ENCODE results near the gene RRP9. TPM values are rescaled to one million over a fixed set of nuclear protein-coding genes. Genes with fewer than 3 reads are reported as not detected.

Gene RRP9
- total and polyA plus RNA-seq, 2 donors (not counting 3 experiments of a cell fraction or from before 2014, with no cell fraction given), result 26.0 to 30.1 TPM

DNA sequence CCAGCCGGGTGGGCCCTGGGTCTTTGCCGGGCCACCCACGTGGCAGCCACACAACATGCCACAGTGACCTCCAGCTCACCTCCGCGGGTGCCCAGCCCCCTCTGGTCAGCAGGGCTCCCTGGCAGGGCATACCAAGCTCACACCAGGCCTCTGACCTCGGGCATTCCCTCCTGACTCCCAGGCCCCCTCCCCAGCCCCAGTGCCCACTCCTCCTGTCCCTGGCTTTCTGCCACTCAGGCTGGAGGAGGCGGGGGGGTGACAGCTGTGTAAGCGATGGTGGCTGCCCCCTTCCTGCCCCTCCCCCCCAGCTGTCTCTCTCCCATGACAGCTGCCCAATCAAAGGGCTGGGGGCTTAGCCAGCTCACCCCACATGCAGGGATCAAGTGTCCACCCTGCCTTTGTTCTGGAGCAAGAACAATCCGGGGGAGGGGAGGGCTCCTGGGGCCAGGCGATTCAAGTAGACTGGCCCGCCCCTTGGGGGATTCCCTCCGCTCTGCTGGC lies 22.3 kb upstream of the RRP9 start:
- Histone ChIP-seq H2AFZ (ENCODE audit: low read depth, low read length) (no peak overlapping the region), H3K9me3 (replicated peaks; ENCODE audit: control insufficient read depth, insufficient read depth, low read length) (no peaks in the 10 kb centered on the region), H3K36me3 (ENCODE audit: control insufficient read depth in 2 of 2, extremely low read depth in 1 of 2, insufficient read depth in 2 of 2, low read length in 2 of 2) (peaks cover 0 to 2% of the 10 kb centered on the region in 2 experiments), H3K27ac (ENCODE audit: insufficient read depth, low read depth, low read length) (no peak overlapping the region), H3K4me1 (ENCODE audit: control insufficient read depth, extremely low read depth, insufficient read depth, low read length) (peaks cover 4% of the 10 kb centered on the region), H3K79me2 (ENCODE audit: control insufficient read depth, insufficient read depth, low read length) (no peaks in the 10 kb centered on the region), H3K9ac (replicated peaks; ENCODE audit: extremely low read depth, insufficient read depth, low read length) (no peak overlapping the region), H4K20me1 (replicated peaks; ENCODE audit: control insufficient read depth, extremely low read depth, insufficient read depth, low read length) (no peaks in the 10 kb centered on the region), H3K4me3 (replicated peaks in 1 of 3; ENCODE audit: insufficient read depth in 1 of 3, low read depth in 1 of 3, low read length in 3 of 3) (no peak overlapping the region), H3K9me1 (replicated peaks; ENCODE audit: control insufficient read depth, extremely low read depth, insufficient read depth, low read length) (no peaks in the 10 kb centered on the region), H3K27me3 (ENCODE audit: control insufficient read depth in 2 of 2, insufficient read depth in 2 of 2, low read length in 2 of 2) (no peaks in the 10 kb centered on the region), H3K4me2 (ENCODE audit: insufficient read depth, low read length) (no peak overlapping the region)
- TF ChIP-seq GATA2 (IDR thresholded peaks at IDR 0.05; ENCODE audit: insufficient read depth, insufficient read length, low read depth, low read length) (no peak), JUN (IDR thresholded peaks at IDR 0.05; ENCODE audit: borderline replicate concordance, insufficient read depth, insufficient read length, low read depth) (no peak), POLR2A (IDR thresholded peaks at IDR 0.05; ENCODE audit: low read depth, low read length) (no peak), POLR2AphosphoS5 (IDR thresholded peaks at IDR 0.05; ENCODE audit: insufficient read depth, low read depth, low read length) (no peak), FOS (IDR thresholded peaks at IDR 0.05; ENCODE audit: borderline replicate concordance, insufficient read depth, low read length) (no peak), MYC (IDR thresholded peaks at IDR 0.05; ENCODE audit: low read depth, low read length) (no peak), EZH2 (IDR thresholded peaks at IDR 0.05; ENCODE audit: borderline replicate concordance, low read depth, low read length, severe bottlenecking) (no peak)
- TF ChIP-seq, protein P1, sequence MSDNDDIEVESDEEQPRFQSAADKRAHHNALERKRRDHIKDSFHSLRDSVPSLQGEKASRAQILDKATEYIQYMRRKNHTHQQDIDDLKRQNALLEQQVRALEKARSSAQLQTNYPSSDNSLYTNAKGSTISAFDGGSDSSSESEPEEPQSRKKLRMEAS (IDR thresholded peaks at IDR 0.05; ENCODE audit: insufficient read depth, insufficient read length), result no peak
- TF ChIP-seq, protein P2, sequence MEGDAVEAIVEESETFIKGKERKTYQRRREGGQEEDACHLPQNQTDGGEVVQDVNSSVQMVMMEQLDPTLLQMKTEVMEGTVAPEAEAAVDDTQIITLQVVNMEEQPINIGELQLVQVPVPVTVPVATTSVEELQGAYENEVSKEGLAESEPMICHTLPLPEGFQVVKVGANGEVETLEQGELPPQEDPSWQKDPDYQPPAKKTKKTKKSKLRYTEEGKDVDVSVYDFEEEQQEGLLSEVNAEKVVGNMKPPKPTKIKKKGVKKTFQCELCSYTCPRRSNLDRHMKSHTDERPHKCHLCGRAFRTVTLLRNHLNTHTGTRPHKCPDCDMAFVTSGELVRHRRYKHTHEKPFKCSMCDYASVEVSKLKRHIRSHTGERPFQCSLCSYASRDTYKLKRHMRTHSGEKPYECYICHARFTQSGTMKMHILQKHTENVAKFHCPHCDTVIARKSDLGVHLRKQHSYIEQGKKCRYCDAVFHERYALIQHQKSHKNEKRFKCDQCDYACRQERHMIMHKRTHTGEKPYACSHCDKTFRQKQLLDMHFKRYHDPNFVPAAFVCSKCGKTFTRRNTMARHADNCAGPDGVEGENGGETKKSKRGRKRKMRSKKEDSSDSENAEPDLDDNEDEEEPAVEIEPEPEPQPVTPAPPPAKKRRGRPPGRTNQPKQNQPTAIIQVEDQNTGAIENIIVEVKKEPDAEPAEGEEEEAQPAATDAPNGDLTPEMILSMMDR (IDR thresholded peaks at IDR 0.05; ENCODE audit: extremely low read depth in 1 of 2, insufficient read depth in 1 of 2, low read depth in 1 of 2, low read length in 2 of 2), result no peak
- POLR2A ChIA-PET, result no interaction called here
- BruUV-seq (replicated peaks), result no TSS peak
- CTCF ChIA-PET, result interaction anchor here (0.7 to 4.1 kb wide), 3 partner anchors 9 to 18 kb away, joined by 3 to 20 read pairs (median 3); partner anchors contain the start of genes ABHD14A and ABHD14B
- intact Hi-C loops (cut with micrococcal nuclease) (no loop called here), dilution Hi-C loops (cut with MboI; ENCODE audit: extremely low pct_ligation_motif_present, low sequenced_read_pairs) (no loop called here)
- no peak for FAIRE-seq
- no peak for DNase-seq (ENCODE audit: low read depth, low spot score)

All from endothelial cell of umbilical vein (primary cell).